K562 (cell line): ENCODE data around the gene OR10G3.

Experiments
- L3MBTL2 ChIP-seq: fragments of 450-650 bp; IDR thresholded peaks from 2 replicates; pipeline ENCODE4 v1.6.1; 2016; ENCODE audit warnings: mild to moderate bottlenecking, moderate library complexity
- MTF1 ChIP-seq: fragments of 250-450 bp; sonication (Bioruptor Pico); IDR thresholded peaks from 2 replicates; pipeline ENCODE4 v1.9.0; 2021; ENCODE audit warnings: moderate library complexity, mild to moderate bottlenecking, inconsistent platforms, borderline replicate concordance
- SIX5 ChIP-seq, 2 experiments: IDR thresholded peaks; 2 replicates each; pipeline ENCODE4 v1.6.1; 2011; ENCODE audit warnings: low read length in 2 of 2, borderline replicate concordance in 1 of 2, low read depth in 1 of 2, mild to moderate bottlenecking in 1 of 2, moderate library complexity in 1 of 2; ENCODE audit not compliant: insufficient read depth in 1 of 2
- TAL1 ChIP-seq: fragments of 450-650 bp; IDR thresholded peaks from 2 replicates; pipeline ENCODE4 v1.6.1; 2016; ENCODE audit warnings: mild to moderate bottlenecking

DNA sequence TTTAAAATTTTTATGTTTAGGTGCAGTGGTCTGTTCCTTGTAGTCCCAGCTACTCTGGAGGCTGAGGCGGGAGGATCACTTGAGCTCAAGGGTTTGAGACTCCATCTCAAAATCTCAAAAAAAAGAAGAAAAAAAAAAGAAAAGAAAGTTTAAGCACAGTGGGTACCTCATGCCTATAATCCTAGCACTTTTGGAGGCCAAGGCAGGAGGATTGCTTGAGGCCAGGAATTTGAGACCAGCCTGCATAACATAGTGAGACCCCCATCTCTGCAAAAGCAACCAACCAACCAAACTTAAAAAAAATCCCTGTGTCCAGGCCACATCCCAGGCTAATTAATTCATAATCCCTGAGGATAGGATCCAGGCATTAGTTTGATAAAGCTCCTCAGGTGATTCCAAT is 50.4 kb downstream of the OR10G3 start:
- TF ChIP-seq L3MBTL2 (no peak), SIX5 (IDR thresholded peaks at IDR 0.05; ENCODE audit: borderline replicate concordance in 1 of 2, insufficient read depth in 1 of 2, low read depth in 1 of 2, low read length in 2 of 2) (no peak), MTF1 (CRISPR knock-in tag) (no peak), TAL1 (no peak)
